Neural cell (in vitro differentiated cells): ENCODE data around the gene TSEN54. TPM values are rescaled to one million over a fixed set of nuclear protein-coding genes. Genes with fewer than 3 reads are reported as not detected.

Source experiments
- H2AFZ ChIP-seq: fragments of 200-600, 300-800 bp; sonication (generic), shearing (Covaris generic); 2 replicates; pipeline ENCODE4 v1.6.0; 2014; ENCODE audit warnings: low read depth, mild to moderate bottlenecking, antibody characterized with exemption, low read length, moderate library complexity
- H3F3A ChIP-seq: fragments of 200-600 bp; shearing (Covaris generic); 2 replicates; pipeline ENCODE4 v1.6.1; 2016; ENCODE audit warnings: mild to moderate bottlenecking, moderate library complexity, mixed read lengths, antibody characterized with exemption, low read length; ENCODE audit not compliant: insufficient read depth, poor library complexity, severe bottlenecking
- H3K27ac ChIP-seq: fragments of 200-600, 300-800 bp; sonication (generic), shearing (Covaris generic); 2 replicates; pipeline ENCODE4 v1.5.1; 2014; ENCODE audit warnings: mild to moderate bottlenecking, low read length, moderate library complexity
- H3K27me3 ChIP-seq: fragments of 300-800, 200-600 bp; sonication (generic), shearing (Covaris generic); 2 replicates; pipeline ENCODE4 v1.6.0; 2014; ENCODE audit warnings: mild to moderate bottlenecking, low read depth, low read length, moderate library complexity; ENCODE audit not compliant: insufficient read depth
- H3K36me3 ChIP-seq: fragments of 300-800, 200-600 bp; sonication (generic), shearing (Covaris generic); 2 replicates; pipeline ENCODE4 v1.5.1; 2014; ENCODE audit warnings: mild to moderate bottlenecking, antibody characterized with exemption, low read length, moderate library complexity; ENCODE audit not compliant: insufficient read depth
- H3K4me2 ChIP-seq: fragments of 300-800, 200-600 bp; sonication (generic), shearing (Covaris generic); 2 replicates; pipeline ENCODE4 v1.6.0; 2014; ENCODE audit warnings: mild to moderate bottlenecking, low read length
- H3K4me3 ChIP-seq: fragments of 300-800, 200-600 bp; sonication (generic), shearing (Covaris generic); 2 replicates; pipeline ENCODE4 v1.5.1; 2014; ENCODE audit warnings: mild to moderate bottlenecking, low read length, moderate library complexity
- H3K79me2 ChIP-seq: fragments of 200-600 bp; shearing (Covaris generic); replicated peaks from 2 replicates; pipeline ENCODE4 v1.6.0; 2014; ENCODE audit warnings: mild to moderate bottlenecking, low read length, moderate library complexity; ENCODE audit not compliant: insufficient read depth
- H3K9ac ChIP-seq: fragments of 300-800, 200-600 bp; sonication (generic), shearing (Covaris generic); 2 replicates; pipeline ENCODE4 v1.6.1; 2016; ENCODE audit warnings: mild to moderate bottlenecking, low read length, mixed read lengths
- H3K9me2 ChIP-seq: fragments of 200-600 bp; shearing (Covaris generic); 2 replicates; pipeline ENCODE4 v1.6.1; 2016; ENCODE audit warnings: mild to moderate bottlenecking, low read length, mixed read lengths; ENCODE audit not compliant: insufficient read depth
- H3K9me3 ChIP-seq: fragments of 200-600, 300-800 bp; sonication (generic), shearing (Covaris generic); 2 replicates; pipeline ENCODE4 v1.6.1; 2016; ENCODE audit warnings: mild to moderate bottlenecking, mixed run types, low read length, moderate library complexity, mixed read lengths
- H4K20me1 ChIP-seq: fragments of 200-600 bp; shearing (Covaris generic); 2 replicates; pipeline ENCODE4 v1.6.1; 2016; ENCODE audit warnings: mild to moderate bottlenecking, mixed run types; ENCODE audit not compliant: insufficient read depth
- EP300 ChIP-seq: fragments of 450-650 bp; conservative IDR thresholded peaks from 2 replicates; pipeline ENCODE4 v1.6.1; 2014; ENCODE audit warnings: antibody characterized with exemption, mild to moderate bottlenecking, moderate library complexity; ENCODE audit not compliant: poor library complexity, severe bottlenecking
- EZH2 ChIP-seq: fragments of 200-600, 300-800 bp; shearing (Covaris generic), sonication (generic); IDR thresholded peaks from 2 replicates; pipeline ENCODE4 v1.6.1; 2014; ENCODE audit warnings: antibody characterized with exemption, low read length, borderline replicate concordance, mild to moderate bottlenecking; ENCODE audit not compliant: insufficient read depth, poor library complexity, severe bottlenecking
- MXI1 ChIP-seq: fragments of 450-650 bp; conservative IDR thresholded peaks from 2 replicates; pipeline ENCODE4 v1.6.1; 2014; ENCODE audit warnings: antibody characterized with exemption, mild to moderate bottlenecking; ENCODE audit not compliant: poor library complexity, severe bottlenecking
- POLR2AphosphoS5 ChIP-seq: IDR thresholded peaks from 2 replicates; pipeline ENCODE4 v1.6.1; 2012
- RAD21 ChIP-seq: fragments of 450-650 bp; conservative IDR thresholded peaks from 2 replicates; pipeline ENCODE4 v1.6.1; 2014; ENCODE audit warnings: antibody characterized with exemption, mild to moderate bottlenecking, moderate library complexity
- SMC3 ChIP-seq: fragments of 450-650 bp; conservative IDR thresholded peaks from 2 replicates; pipeline ENCODE4 v1.6.1; 2014; ENCODE audit warnings: antibody characterized with exemption, mild to moderate bottlenecking, moderate library complexity; ENCODE audit not compliant: poor library complexity
- TAF1 ChIP-seq: IDR thresholded peaks from 2 replicates; pipeline ENCODE4 v1.6.1; 2012; ENCODE audit warnings: low read depth
- polyA plus RNA-seq: library from polyadenylated mRNA; depleted of rRNA; stranded (reverse); fragments of >200 nt; gene quantifications from 2 replicates; pipeline ENCODE4 v1.2.3, GENCODE V29; 2014
- TF ChIP-seq, protein P1 (sequence below): fragments of 450-650 bp; IDR thresholded peaks from 2 replicates; pipeline ENCODE4 v1.5.1; 2014; ENCODE audit warnings: antibody characterized with exemption, mild to moderate bottlenecking, moderate library complexity; ENCODE audit not compliant: poor library complexity, severe bottlenecking
- TF ChIP-seq, protein P2 (sequence below): IDR thresholded peaks from 2 replicates; pipeline ENCODE4 v1.6.1; 2012; ENCODE audit warnings: borderline replicate concordance

TSEN54 gene
- polyA plus RNA-seq, 1 donor from 2014 or later: 32.2 TPM

DNA sequence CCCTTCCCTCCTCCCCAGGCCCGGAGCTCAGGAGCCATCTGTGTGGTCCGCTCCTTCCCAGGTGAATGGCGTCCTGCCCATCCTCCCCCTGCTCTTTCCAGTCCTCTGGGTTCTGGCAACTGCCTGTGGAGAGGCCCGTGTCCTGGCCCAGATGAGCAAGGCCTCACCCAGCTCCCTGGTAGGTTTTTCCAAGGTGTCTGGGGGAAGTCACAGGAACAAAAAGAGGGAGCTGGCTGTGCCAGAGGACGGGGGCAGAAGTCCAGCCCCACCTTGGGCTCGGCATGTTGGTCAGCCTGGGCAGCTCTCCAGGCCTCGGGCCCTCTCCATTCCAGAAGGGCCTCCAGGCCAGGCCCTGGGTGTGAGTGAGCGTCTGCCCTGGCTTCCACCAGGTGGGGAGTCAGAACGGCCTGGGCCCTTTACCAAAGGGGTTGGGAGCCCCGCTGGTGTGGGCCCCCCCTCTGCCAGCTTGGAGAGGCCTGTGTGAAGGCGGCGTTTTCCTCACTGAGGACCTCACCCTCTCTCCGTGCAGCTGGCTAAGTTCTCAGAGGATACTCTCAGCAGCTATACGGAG, 26.1 kb upstream of the TSEN54 start:
- Histone ChIP-seq H2AFZ (no peak overlapping the region), H3K4me2 (no peak overlapping the region), H3F3A (no peaks in the 10 kb centered on the region), H3K36me3 (no peaks in the 10 kb centered on the region), H4K20me1 (no peaks in the 10 kb centered on the region), H3K9ac (no peak overlapping the region), H3K9me3 (no peaks in the 10 kb centered on the region), H3K27me3 (no peaks in the 10 kb centered on the region), H3K4me3 (no peak overlapping the region), H3K79me2 (no peaks in the 10 kb centered on the region), H3K9me2 (no peaks in the 10 kb centered on the region), H3K27ac (no peak overlapping the region)
- TF ChIP-seq, protein P1, sequence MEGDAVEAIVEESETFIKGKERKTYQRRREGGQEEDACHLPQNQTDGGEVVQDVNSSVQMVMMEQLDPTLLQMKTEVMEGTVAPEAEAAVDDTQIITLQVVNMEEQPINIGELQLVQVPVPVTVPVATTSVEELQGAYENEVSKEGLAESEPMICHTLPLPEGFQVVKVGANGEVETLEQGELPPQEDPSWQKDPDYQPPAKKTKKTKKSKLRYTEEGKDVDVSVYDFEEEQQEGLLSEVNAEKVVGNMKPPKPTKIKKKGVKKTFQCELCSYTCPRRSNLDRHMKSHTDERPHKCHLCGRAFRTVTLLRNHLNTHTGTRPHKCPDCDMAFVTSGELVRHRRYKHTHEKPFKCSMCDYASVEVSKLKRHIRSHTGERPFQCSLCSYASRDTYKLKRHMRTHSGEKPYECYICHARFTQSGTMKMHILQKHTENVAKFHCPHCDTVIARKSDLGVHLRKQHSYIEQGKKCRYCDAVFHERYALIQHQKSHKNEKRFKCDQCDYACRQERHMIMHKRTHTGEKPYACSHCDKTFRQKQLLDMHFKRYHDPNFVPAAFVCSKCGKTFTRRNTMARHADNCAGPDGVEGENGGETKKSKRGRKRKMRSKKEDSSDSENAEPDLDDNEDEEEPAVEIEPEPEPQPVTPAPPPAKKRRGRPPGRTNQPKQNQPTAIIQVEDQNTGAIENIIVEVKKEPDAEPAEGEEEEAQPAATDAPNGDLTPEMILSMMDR: no peak
- TF ChIP-seq MXI1 (no peak), TAF1 (no peak), EZH2 (no peak), RAD21 (no peak), POLR2AphosphoS5 (no peak), EP300 (no peak), SMC3 (no peak)
- TF ChIP-seq, protein P2, sequence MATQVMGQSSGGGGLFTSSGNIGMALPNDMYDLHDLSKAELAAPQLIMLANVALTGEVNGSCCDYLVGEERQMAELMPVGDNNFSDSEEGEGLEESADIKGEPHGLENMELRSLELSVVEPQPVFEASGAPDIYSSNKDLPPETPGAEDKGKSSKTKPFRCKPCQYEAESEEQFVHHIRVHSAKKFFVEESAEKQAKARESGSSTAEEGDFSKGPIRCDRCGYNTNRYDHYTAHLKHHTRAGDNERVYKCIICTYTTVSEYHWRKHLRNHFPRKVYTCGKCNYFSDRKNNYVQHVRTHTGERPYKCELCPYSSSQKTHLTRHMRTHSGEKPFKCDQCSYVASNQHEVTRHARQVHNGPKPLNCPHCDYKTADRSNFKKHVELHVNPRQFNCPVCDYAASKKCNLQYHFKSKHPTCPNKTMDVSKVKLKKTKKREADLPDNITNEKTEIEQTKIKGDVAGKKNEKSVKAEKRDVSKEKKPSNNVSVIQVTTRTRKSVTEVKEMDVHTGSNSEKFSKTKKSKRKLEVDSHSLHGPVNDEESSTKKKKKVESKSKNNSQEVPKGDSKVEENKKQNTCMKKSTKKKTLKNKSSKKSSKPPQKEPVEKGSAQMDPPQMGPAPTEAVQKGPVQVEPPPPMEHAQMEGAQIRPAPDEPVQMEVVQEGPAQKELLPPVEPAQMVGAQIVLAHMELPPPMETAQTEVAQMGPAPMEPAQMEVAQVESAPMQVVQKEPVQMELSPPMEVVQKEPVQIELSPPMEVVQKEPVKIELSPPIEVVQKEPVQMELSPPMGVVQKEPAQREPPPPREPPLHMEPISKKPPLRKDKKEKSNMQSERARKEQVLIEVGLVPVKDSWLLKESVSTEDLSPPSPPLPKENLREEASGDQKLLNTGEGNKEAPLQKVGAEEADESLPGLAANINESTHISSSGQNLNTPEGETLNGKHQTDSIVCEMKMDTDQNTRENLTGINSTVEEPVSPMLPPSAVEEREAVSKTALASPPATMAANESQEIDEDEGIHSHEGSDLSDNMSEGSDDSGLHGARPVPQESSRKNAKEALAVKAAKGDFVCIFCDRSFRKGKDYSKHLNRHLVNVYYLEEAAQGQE: no peak

DNA sequence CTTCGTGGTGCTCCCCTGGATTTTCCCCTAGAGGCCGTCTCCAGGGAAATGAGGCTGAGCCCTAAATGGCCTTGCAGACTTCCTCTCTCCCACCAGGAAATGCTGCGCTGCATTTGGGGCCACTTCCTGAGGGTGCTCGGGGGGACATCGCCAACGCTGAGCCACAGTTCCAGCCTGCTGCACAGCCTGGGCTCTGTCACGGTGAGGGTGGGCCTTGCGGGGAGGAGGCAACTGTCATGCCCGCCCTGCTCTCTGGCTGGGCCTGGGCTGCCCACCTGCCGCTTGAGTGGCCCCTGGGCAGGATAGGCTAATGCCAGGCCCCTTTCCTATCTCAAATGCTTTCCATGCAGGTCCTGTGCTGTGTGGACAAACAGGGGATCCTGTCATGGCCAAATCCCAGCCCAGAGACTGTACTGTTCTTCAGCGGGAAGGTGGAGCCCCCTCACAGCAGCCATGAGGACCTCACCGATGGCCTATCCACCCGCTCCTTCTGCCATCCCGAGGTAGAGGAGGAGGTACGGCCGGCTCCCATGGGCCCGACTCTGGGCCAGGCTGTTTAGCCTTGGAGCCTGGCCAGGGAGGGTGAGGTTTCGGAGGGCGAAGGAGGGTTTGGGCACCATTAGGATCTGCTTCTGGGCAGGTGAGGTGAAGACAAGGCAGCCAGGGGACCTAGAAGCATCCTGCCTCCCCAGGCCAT, 25.2 kb upstream of the TSEN54 start:
- TF ChIP-seq, protein P2: no peak
- TF ChIP-seq RAD21 (no peak), TAF1 (no peak), EZH2 (no peak), EP300 (no peak), MXI1 (no peak), SMC3 (no peak), POLR2AphosphoS5 (no peak)
- TF ChIP-seq, protein P1: no peak

More for the DNA sequence above, 25.2 kb upstream of the TSEN54 start:
- Histone ChIP-seq H4K20me1 (no peaks in the 10 kb centered on the region), H3K4me3 (no peak overlapping the region), H3K27me3 (no peaks in the 10 kb centered on the region), H3K9me3 (no peaks in the 10 kb centered on the region), H3K36me3 (no peaks in the 10 kb centered on the region), H3K27ac (no peak overlapping the region), H2AFZ (no peak overlapping the region), H3K79me2 (no peaks in the 10 kb centered on the region), H3F3A (no peaks in the 10 kb centered on the region), H3K4me2 (no peak overlapping the region), H3K9ac (no peak overlapping the region), H3K9me2 (no peaks in the 10 kb centered on the region)
